Right ventricle myocardium superior (tissue), 1 donor: ENCODE data around the gene C19orf47. TPM values are rescaled to one million over a fixed set of nuclear protein-coding genes. Genes with fewer than 3 reads are reported as not detected.
A peak's percentile ranks its signal among the peaks of the same experiment; 100 is the strongest.
"Not testable (repeated sequence)": the region's sequence is repeated elsewhere in the genome, so short reads cannot be mapped to it uniquely, and the experiment has no call there.

Experiments
- ATAC-seq: fragments of 200-7000 bp; cut with Tn5 transposase; one replicate; pipeline ENCODE4 v1.9.1; 2020; ENCODE audit warnings: mild to moderate bottlenecking; ENCODE audit not compliant: poor library complexity
- DNase-seq: peaks from one replicate; pipeline ENCODE4 v3.0.0-alpha.2; 2020
- intact Hi-C: fragments of 100-400 bp; cut with DNase I; formaldehyde crosslinking; loops from one replicate; pipeline ENCODE4 v1.11.2; 2022
- total RNA-seq: library from RNA; stranded (reverse); fragmentation: NEBNext Ultra II Directional; extraction: Animal tissue kit (Norgen Biotek cat#: 25700); gene quantifications from one replicate; pipeline ENCODE4 v1.2.1, GENCODE V29; 2021
- donor health status: DM: no; HTN: yes; CAD: no; lungs with severe emphysema.

Gene C19orf47
- total RNA-seq, 1 donor from 2014 or later: 209 TPM

DNA sequence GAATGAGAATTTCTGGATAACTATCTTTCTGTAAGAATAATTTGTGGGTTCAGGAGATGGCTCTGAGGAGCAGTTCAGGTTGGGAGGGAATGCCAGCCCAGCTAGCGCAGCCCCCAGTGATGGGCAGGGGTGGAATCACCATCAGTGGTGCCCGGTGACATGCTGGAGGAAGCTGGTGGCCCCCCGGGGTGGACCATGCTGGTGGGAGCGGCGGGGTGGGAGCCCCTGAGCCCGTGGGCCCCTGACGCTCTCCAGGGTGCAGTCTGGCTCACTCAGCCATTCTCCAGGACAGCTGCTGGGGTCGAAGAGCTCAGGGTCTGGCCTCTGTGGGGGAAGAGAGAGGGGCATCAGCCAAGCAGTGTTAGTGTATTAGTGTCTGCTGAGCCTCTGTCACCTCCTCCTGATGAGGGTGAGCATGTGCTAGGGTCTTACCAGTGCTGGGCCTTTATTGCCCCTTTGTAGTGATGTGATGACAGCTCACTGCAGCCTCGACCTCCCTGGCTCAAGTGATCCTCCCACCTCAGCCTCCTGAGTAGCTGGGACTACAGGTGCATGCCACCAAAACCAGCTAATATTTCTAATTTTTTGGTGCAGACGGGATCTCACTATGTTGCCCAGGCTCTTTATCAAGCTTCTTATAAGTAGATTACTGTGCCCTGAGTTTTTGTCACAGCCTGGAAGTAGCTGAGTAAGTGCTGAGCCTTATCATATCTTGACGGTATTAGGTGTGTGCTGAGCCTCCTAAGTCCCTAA, 31.4 kb upstream of the C19orf47 start:
- ATAC-seq (no peak), DNase-seq (no peak)
- intact Hi-C loops: no loop called here

DNA sequence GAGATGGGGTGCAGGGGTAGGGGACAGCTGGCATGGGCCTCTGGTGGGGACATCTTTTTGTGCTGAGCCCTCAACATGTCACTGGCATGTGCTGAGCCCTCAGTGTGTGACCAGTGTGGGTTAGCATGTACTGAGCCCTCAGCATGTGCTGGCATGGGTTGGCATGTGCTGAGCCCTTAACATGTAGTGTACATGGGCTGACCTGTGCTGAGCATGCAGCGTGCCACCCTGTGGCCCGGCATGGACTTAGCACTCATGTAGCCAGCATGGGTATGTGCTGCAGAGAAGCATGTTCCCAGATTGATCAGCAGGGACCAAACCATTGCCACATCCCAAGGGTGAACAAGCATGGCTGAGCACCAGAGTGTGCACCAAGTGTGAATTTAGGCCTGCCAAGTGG, 30.3 kb upstream of the C19orf47 start:
- ATAC-seq (no peak), DNase-seq (no peak)
- intact Hi-C loops: no loop called here

DNA sequence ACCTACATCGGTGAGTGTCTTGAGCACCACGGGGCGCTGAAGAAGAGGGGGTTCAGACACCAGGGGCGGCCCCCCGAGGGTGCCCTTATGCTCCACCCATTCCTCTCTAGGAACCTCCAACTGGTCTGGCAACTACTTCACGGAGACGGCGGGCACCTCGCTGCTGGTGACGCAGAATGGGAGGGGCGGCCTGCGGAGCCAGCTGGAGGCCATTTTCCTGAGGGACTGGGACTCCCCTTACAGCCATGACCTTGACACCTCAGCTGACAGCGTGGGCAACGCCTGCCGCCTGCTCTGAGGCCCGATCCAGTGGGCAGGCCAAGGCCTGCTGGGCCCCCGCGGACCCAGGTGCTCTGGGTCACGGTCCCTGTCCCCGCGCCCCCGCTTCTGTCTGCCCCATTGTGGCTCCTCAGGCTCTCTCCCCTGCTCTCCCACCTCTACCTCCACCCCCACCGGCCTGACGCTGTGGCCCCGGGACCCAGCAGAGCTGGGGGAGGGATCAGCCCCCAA, 29.7 kb upstream of the C19orf47 start:
- ATAC-seq (no peak), DNase-seq (no peak)
- intact Hi-C loops: no loop called here

DNA sequence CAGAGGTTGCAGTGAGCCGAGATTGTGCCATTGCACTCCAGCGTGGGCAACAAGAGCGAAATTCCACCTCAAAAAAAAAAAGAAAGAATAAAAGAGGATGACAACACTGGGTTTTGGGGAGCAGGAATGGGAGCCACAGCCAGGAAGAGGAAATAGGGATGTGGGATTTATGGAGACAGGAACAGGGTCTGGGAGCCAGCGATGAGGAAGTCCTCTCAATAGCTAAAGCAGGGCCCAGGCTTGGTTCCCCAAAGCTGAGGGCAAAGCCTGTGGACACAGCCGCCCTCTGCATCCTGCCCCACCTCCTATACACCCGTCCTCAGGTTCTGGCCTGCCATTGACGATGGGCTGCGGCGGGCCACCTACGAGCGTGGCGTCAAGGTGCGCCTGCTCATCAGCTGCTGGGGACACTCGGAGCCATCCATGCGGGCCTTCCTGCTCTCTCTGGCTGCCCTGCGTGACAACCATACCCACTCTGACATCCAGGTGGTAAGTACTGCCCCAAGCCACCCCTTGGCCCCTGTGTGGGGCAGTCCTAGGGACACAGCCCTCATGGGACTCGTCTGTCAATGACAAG, 28.2 kb upstream of the C19orf47 start:
- no peak for ATAC-seq
- intact Hi-C loops: no loop called here
- no peak for DNase-seq

DNA sequence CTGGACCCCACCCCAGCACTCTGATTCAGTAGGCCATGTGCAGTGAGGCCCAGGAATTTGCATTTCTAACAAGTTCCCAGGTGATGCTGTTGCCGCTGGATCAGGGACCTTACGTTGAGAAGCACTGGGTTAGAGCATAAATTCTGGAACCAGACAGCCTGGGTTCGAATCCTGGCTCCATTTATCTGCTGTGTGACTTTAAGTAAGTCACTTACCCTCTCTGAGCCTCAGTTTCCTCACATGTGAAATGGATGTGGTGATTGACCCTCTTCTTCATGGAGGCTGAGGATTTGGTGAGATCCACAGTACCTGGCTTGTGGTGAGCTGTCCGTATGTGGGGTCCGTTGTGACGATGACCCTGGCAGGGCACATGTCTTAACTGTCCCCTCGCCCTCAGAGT, 25.9 kb upstream of the C19orf47 start:
- intact Hi-C loops: no loop called here
- DNase-seq (no peak), ATAC-seq (no peak)

DNA sequence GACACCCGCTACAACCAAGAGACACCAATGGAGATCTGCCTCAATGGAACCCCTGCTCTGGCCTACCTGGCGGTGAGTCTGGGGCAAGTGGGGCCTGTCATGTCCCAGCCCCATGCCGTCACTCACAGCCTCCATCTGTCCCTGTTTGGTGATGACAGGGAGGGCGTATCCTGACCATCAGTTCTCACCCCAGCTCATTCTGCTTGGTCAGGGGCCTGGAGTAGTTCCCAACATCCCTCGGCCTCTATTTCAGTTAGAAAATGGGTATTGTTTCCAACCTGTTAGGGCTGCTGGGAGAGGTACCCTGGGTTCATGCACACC, 23.6 kb upstream of the C19orf47 start:
- DNase-seq (no peak), ATAC-seq (no peak)
- intact Hi-C loops: no loop called here

DNA sequence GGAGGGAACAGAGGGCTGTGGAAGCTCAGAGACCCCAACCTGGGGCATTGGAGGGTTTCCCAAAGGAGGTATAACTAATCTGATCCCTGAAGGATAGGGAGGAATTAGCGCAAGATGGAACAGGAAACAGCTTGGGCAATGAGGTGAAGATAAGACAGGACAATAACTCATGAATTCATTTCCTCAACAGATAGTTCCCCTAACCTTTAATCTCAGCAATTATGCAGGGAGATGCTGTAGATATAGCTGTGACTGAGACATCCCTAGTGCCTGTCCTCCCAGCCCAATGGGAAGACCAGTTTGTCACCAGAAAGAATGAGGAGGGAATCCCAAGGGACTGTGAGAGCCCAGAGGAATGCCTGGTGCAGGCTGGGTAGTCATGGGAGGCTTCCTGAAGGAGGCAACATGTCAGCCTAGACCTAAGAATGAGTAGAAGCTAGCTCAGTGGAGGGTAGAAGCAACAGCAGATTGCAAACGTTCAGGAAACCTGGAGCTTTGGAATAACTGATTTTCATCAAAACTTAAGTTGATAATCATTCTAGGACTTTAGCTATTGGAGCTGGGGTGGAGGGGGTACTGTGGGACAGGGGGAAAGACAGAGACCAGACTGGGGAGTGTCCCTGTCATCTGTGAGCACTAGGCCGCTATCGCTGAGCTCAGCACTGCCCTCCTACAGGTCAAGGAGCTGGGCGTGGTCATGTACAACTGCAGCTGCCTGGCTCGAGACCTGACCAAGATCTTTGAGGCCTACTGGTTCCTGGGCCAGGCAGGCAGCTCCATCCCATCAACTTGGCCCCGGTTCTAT, 23.0 kb upstream of the C19orf47 start:
- ATAC-seq (no peak), DNase-seq (no peak)
- intact Hi-C loops: no loop called here

DNA sequence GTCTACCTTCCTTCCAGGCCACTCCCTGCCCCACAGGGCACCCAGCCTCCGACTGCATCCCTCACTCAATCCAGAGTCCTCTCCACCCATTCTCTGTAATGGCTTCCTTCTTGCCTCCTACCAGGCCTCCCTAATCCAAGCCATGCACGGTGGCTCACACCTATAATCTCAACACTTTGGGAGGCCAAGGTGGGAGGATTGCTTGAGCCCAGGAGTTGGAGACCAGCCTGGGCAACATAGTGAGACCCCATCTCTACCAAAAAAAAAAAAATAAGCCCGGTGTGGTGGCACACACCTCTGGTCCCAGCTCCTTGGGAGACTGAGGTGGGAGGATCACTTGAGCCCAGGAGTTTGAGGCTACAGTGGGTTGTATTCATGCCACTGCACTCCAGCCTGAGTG, 22.1 kb upstream of the C19orf47 start:
- ATAC-seq, intact Hi-C loops, DNase-seq: not testable (repeated sequence)

DNA sequence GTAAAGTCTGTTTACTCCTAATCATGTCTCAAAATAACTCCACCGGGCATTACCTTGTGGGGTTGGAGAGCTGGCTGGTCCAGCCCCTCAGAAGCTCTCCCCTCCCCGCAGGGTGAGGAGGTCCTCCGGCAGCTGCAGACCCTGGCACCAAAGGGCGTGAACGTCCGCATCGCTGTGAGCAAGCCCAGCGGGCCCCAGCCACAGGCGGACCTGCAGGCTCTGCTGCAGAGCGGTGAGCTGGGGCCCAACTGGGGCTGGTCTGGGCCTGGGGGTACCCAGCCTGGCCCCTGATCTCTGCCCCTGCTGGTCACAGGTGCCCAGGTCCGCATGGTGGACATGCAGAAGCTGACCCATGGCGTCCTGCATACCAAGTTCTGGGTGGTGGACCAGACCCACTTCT, 21.6 kb upstream of the C19orf47 start:
- ATAC-seq (no peak), DNase-seq (no peak)
- intact Hi-C loops: no loop called here

DNA sequence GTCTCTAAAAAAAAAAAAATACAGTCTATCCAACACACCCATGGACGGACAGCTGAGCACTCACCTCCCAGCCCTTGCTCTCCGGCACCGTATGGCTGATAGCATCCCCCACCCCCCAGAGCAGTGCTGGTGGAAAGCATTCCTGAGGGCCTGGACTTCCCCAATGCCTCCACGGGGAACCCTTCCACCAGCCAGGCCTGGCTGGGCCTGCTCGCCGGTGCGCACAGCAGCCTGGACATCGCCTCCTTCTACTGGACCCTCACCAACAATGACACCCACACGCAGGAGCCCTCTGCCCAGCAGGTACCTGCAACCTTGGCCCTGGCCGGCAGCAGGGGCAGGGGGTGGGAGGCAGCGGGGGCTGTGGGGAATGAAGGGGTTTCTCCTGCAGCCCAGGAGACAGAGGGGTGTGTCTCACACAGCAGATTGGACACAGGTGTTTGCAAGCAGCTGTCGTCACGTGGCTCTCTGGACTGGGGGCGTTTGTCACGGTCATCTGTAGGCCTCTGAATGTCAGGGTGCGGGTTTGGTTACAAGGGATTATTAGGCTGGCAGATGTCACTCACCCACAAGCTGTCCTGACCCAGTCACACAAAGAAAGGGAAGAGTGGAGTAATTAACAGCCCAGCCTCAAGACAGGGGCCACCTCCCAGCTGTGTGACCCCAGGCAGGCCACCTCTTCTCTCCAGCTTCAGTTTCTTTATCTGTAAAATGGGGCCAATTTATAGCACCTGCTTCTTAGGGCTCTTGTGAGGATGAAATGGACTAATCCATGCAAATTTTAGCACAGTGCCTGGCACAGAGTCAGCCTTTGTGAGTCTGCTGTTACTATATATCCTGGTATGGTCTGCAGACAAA, 19.6 kb upstream of the C19orf47 start:
- intact Hi-C loops: no loop called here
- DNase-seq (no peak), ATAC-seq (no peak)

DNA sequence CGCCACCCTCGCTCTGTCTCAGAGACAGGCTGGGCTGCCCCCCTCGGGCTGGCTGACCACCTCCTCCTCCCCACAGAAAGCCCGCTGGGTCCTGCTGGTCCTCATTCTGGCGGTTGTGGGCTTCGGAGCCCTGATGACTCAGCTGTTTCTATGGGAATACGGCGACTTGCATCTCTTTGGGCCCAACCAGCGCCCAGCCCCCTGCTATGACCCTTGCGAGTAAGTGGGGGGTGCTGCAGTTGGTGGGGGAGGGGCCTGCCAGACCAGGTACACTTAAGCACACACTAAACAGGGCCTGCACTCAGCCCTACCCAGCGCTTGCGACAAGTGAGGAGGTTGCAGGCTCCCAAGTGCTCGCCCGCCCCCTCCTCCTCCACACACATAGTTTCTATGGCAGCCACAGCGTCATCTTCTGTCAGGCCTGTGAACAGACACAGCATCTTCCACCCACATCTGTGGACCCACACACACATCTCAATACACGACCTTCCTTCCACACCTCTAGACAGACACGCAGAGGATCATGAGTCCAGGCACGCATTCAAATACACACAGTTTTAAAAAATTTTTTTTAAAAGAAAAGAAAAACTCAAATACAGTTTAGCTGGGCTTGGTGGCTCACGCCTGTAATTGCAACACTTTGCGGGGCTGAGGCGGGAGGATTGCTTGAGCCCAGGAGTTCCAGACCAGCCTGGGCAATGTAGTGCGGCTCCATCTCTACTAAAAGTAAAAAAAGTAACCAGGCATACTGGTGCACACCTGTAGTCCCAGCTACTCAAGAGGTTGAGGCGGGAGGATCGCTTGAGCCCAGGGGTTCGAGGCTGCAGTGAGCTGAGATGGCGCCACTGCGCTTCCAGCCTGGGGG, 18.7 kb upstream of the C19orf47 start:
- ATAC-seq (no peak), DNase-seq (no peak)
- intact Hi-C loops: no loop called here

DNA sequence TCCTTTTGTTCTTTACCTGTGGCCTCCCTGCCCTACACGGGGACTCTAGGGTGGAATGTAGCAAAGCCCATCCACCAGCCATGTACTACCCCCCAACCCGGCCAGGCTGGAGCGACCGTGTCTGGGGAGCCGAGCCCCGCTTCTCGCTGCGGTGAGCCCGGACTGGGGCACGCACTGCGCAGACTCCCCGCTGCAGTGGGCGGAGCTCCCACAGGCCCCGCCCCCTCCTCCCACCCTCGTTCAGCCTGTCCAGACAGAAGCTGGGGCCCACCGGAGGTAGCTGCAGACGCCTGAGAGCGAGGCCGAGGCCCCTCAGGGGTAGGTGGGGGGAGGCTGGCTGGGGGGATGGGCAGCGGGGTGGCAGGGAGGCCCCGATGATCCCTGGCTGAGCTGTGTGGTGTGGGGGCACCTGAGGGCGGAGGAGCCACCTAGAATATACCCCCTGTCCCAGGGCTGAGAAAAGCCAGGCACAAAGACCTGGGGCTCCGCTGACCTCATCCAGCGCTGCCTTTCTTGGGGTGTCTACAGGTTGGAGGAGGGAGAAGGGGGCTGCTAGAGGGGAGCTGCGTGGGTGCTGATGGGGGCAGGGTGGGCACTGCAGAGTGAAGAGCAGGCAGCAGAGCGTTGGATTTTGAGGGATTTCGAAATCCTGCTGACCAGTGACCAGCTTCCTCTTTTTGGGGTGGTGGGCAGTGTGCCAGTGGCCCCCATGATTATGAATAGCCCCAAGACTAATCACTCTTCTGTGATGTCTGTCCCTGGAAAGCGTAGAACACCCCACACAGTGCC, 17.6 kb upstream of the C19orf47 start:
- DNase-seq (peak; percentile 72), ATAC-seq (peak; percentile 84)
- intact Hi-C loops: no loop called here

DNA sequence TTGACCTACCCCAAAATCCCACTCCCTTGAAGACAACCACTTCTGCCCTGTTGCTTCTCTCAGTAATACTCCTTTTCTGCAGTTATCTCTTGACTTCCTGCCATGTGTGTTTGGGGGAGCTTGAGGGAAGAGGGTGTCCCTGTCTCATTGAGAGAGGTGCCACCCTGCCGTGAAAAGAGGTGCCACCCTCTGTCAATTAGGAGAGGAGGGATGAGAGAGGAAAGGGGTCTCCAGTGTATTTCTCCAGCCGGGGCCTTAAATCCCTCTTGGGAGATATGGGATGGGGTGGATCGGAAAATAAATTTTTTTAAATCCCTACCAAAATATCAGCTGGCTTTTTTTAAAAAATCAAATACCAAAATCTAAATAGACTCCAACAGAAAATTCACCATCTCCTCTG, 16.8 kb upstream of the C19orf47 start:
- DNase-seq: no peak
- intact Hi-C loops: no loop called here
- ATAC-seq: no peak

DNA sequence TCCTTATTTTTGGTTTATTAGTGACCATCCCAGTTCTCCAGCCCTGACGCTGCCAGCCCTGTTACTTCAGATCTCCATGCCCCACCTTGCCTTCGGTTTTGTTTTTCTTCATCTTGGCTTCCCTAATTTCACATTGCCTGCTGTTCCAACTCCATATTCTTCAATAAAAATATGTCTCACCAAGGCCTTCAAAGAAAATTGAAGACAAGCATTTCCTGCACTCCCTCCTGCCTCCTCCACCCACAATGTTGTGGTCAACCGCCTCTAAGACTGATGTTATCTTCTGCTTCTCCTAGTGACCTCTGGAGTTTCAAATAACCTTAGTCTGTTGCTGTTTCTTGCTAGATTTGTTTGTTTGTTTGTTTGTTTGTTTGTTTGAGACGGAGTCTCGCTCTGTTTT, 14.9 kb upstream of the C19orf47 start:
- ATAC-seq (no peak), DNase-seq (no peak)
- intact Hi-C loops: no loop called here

DNA sequence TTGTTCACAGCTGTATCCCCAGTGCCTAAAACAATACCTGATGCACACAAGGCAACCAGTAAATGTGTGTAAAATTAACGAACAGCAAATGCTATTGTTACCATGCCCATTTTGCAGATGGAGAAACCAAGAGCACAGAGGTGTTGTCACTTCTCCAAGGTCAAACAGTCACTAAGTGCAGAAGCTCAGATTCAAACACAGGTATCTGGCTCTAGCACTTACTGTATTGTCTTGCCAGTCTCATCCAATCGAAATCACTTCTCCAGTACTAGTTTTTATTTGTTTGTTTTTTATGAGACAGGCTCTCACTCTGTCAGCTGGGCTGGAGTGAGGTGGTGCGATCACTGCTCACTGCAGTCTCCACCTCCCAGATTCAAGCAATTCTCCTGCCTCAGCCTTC, 14.0 kb upstream of the C19orf47 start:
- no peak for DNase-seq
- ATAC-seq: no peak
- intact Hi-C loops: no loop called here

DNA sequence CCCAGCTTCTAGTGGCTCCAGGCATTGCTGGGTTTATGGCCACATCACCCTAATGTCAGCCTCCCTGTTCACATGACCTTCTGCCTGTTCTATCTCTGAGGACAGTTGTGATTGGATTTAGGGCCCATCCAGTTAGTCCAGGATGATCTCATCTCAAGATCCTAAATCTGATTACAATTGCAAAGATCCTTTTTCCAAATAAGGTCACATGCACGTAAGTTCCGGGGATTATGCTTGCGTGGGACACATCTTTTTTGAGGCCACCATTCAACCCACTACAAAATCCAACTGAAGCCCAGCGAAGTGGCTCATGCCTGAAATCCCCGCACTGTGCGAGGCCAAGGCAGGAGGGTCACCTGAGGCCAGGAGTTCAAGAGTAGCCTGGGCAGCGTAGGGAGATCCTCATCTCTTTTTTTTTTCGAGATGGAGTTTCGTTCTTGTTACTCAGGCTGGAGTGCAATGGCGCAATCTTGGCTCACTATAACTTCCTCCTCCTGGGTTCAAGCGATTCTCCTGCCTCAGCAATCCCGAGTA, 12.6 kb upstream of the C19orf47 start:
- intact Hi-C loops: no loop called here
- no peak for DNase-seq
- ATAC-seq: peak; percentile 30

DNA sequence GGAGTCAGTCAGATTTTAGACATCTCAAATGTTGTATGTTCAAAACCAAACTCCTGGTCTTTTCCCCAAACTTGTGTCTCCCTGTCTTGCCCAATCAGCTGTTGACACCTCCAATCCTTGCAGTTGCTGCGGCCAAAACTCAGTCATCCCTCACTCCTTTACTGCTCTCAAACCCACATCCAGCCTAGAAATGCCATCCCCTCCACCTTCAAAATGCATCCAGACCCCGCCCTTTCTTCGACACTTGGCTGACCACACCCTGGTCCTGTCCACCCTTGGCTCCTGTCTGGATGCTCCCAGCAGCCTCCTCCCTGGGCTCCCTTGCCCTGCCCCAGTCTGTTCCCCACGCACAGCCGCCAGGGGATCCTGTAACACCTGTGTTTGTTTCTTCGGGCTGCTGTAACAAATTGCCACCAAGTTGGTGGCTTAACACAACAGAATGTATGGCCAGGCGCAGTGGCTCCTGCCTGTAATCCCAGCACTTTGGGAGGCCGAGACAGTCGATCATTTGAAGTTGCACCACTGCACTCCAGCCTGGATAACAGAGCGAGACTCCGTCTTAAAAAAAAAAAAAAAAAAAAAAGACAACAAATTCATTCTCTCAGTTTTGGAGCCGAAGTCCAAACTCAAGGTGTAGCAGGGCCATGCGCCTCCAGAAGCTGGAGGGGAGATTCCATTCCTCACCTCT, 12.0 kb upstream of the C19orf47 start:
- DNase-seq (no peak), ATAC-seq (no peak)
- intact Hi-C loops: no loop called here
